SK-N-SH (cell line): ENCODE results near the gene KIF18B. TPM values are rescaled to one million over a fixed set of nuclear protein-coding genes. Genes with fewer than 3 reads are reported as not detected.

Experiments
- CTCF ChIA-PET: fragments of 300-600, 350-600 bp; formaldehyde crosslinking; extraction: SDS; loops from one replicate; lab custom pipeline; 2021; lab: Yijun Ruan, JAX
- POLR2A ChIA-PET: fragments of 350-600 bp; sonication (Branson Sonifier 250); formaldehyde crosslinking; extraction: SDS; loops from one replicate; lab custom pipeline; 2020; ENCODE audit warnings: antibody characterized with exemption, inconsistent platforms; lab: Yijun Ruan, JAX
- DNase-seq: peaks from one replicate; pipeline ENCODE4 v3.0.0; 2012
- H2AFZ ChIP-seq: fragments of 200-600 bp; sonication (generic); 2 replicates; pipeline ENCODE4 v1.8.1; 2016; ENCODE audit warnings: antibody characterized with exemption, mild to moderate bottlenecking, low read depth
- H3F3A ChIP-seq: fragments of 200-600 bp; sonication (generic); replicated peaks from 2 replicates; pipeline ENCODE3; 2016; ENCODE audit warnings: antibody characterized with exemption, mild to moderate bottlenecking; ENCODE audit not compliant: insufficient read depth
- H3K27ac ChIP-seq, 2 experiments: fragments of 200-500 bp in 1 of 2; fragments of 200-600 bp in 1 of 2; sonication (Bioruptor generic) in 1 of 2; sonication (generic), shearing (Covaris generic) in 1 of 2; 2 replicates each; pipeline versions ENCODE4 v1.5.1 to v1.6.1; 2014 to 2016; ENCODE audit warnings: low read depth in 2 of 2, inconsistent platforms in 1 of 2, low read length in 1 of 2, mild to moderate bottlenecking in 1 of 2, mixed read lengths in 1 of 2
- H3K27me3 ChIP-seq: fragments of 200-600 bp; sonication (generic), shearing (Covaris generic); 2 replicates; pipeline ENCODE4 v1.6.1; 2016; ENCODE audit warnings: mixed run types; ENCODE audit not compliant: insufficient read depth
- H3K36me3 ChIP-seq, 2 experiments: fragments of 200-500 bp in 1 of 2; fragments of 200-600 bp in 1 of 2; sonication (Bioruptor generic) in 1 of 2; sonication (generic) in 1 of 2; replicated peaks in 1 of 2; 2 replicates each; pipeline versions ENCODE3 to v1.5.1; 2014 to 2016; ENCODE audit warnings: low read length in 1 of 2, mild to moderate bottlenecking in 1 of 2; ENCODE audit not compliant: insufficient read depth in 2 of 2, control insufficient read depth in 1 of 2
- H3K4me1 ChIP-seq, 2 experiments: fragments of 200-500 bp in 1 of 2; fragments of 200-600 bp in 1 of 2; sonication (Bioruptor generic) in 1 of 2; sonication (generic), shearing (Covaris generic) in 1 of 2; 2 replicates each; pipeline versions ENCODE4 v1.5.1 to v1.6.1; 2014 to 2016; ENCODE audit warnings: low read depth in 1 of 2, low read length in 1 of 2, mixed run types in 1 of 2; ENCODE audit not compliant: insufficient read depth in 2 of 2, control insufficient read depth in 1 of 2
- H3K4me2 ChIP-seq: fragments of 200-600 bp; sonication (generic), shearing (Covaris generic); 2 replicates; pipeline ENCODE4 v1.6.1; 2017; ENCODE audit warnings: mixed run types
- H3K4me3 ChIP-seq, 2 experiments: fragments of 200-500 bp in 1 of 2; fragments of 200-600 bp in 1 of 2; sonication (Bioruptor generic) in 1 of 2; sonication (generic), shearing (Covaris generic) in 1 of 2; 2 replicates each; pipeline versions ENCODE4 v1.5.1 to v1.8.1; 2014 to 2016; ENCODE audit warnings: low read depth in 2 of 2, inconsistent platforms in 1 of 2, low read length in 1 of 2, mild to moderate bottlenecking in 1 of 2, mixed read lengths in 1 of 2, moderate library complexity in 1 of 2
- H3K79me2 ChIP-seq: fragments of 200-600 bp; sonication (generic); 2 replicates; pipeline ENCODE4 v1.8.1; 2017; ENCODE audit warnings: mild to moderate bottlenecking; ENCODE audit not compliant: insufficient read depth
- H3K9ac ChIP-seq: fragments of 200-600 bp; sonication (generic); 2 replicates; pipeline ENCODE4 v1.6.1; 2017; ENCODE audit warnings: mixed run types
- H3K9me2 ChIP-seq: fragments of 200-600 bp; sonication (generic); 2 replicates; pipeline ENCODE4 v1.6.1; 2017; ENCODE audit warnings: mixed run types
- H3K9me3 ChIP-seq: fragments of 200-600 bp; sonication (generic); 2 replicates; pipeline ENCODE4 v1.6.1; 2017; ENCODE audit warnings: mixed run types, mild to moderate bottlenecking, moderate library complexity
- H4K20me1 ChIP-seq: fragments of 200-600 bp; sonication (generic); 2 replicates; pipeline ENCODE4 v1.6.1; 2017; ENCODE audit warnings: mild to moderate bottlenecking, mixed run types; ENCODE audit not compliant: insufficient read depth
- EP300 ChIP-seq, 2 experiments: IDR thresholded peaks; 2 replicates each; pipeline versions ENCODE4 v1.4.0 to v1.6.1; 2012; ENCODE audit warnings: borderline replicate concordance in 1 of 2, low read depth in 1 of 2, low read length in 1 of 2
- RCOR1 ChIP-seq: fragments of 150-350 bp; IDR thresholded peaks from 2 replicates; pipeline ENCODE4 v1.6.1; 2017; ENCODE audit warnings: antibody characterized with exemption, low read length
- REST ChIP-seq: IDR thresholded peaks from 2 replicates; pipeline ENCODE4 v1.6.1; 2012; ENCODE audit warnings: mild to moderate bottlenecking, low read depth, low read length, moderate library complexity
- RXRA ChIP-seq: IDR thresholded peaks from 2 replicates; pipeline ENCODE4 v1.4.0; 2012; ENCODE audit warnings: low read depth, mild to moderate bottlenecking, borderline replicate concordance
- TCF12 ChIP-seq: IDR thresholded peaks from 2 replicates; pipeline ENCODE4 v1.4.0; 2012
- WGBS: methylation state at CpG from one replicate; pipeline ENCODE4 v1.1.6; 2017; ENCODE audit warnings: low lambda C conversion rate; 5-methylcytosine and 5-hydroxymethylcytosine counted together
- polyA plus RNA-seq, 3 experiments: library from polyadenylated mRNA; depleted of rRNA; stranded (reverse); fragments of >200 nt; gene quantifications; 2 replicates each; pipeline ENCODE4 v1.2.3, GENCODE V29; 2012

Gene KIF18B
- polyA plus RNA-seq, 1 of the 3 experiments (the other 2 are of a cell fraction): 14.7 TPM

DNA sequence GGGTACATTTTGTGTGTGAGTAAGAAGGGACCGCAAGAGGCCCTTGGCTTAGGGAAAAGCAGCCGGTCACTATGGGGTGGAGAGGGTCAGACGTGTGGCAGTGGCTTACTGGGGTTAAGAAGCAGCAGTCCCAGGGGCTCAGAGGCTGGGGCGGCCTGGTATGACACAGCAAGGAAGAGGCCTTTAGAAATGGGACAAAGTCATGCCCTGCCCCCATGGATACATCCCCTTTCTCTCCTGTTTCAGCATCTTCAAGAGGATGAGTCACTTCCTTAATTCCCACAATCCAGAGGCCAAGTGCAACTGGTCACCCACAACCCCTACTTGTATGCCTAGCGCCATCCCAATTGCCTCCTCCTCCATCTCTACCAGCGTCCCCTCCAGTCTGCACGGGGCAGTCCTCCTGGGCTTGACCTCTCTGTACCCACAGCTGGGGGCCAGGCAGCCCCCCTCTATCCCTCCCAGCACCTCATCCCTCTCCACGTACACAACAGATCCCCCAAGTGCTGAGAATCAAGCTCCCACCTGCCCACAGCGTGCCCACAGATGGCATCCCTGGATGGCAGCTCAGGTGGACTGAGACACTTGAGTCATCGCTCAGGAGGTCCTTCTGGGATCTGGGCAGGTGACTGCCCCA is 41.4 kb downstream of the KIF18B start (continued):
- TF ChIP-seq REST (no peak), EP300 (IDR thresholded peaks at IDR 0.05; ENCODE audit: borderline replicate concordance in 1 of 2, low read depth in 1 of 2, low read length in 1 of 2) (peak in 1 of 2 experiments; percentile 66; a peak in 1 of 4 replicates), RCOR1 (no peak)

DNA sequence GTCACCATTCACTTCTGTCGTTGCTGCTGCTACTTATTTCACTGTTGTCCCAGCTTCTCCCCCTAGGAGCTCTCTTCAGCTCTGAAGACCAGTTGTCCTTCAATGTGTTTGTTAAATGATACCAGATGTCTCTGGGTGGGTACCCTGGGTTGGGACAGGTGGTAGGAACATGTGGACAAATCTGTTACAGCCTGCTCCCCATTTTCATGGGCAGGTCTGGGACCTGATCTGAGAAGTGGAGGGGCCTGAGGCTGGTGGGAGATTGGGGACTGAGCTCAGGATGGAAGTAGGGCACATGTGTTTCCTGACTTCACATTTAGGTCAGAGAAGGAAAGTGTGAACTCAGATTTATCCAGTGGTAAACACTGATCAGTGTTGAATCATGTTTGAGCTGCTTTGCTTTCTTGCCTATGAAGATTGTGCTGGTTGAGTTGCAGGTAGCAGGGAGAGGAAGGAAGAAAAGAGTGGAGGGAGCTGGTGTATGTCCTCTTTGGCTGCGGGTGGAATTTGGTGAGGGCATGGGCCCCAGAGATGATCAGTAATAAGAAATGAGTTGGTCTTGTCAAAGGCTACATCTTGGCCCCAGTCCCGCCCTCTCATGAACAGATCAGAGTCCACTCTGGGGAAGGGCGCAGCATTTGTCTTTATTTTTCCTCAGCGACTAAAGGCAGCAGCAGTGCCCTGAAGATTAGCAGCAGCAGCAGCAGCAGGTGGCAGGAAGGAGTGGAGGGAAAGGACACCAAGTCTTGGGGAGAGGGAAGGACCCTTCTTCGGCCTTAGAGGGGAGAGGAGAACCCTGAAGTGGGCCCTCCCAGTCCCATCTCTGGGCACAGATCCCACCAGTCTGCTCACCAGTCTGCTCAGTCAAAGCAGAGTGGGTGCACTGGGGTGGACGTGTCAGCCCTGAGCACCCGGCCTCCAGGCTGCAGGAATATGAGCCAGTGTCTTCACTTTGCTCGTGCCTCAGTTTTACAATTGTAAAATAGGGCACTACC is 42.3 kb downstream of the KIF18B start:
- TF ChIP-seq TCF12 (peak; percentile 55), RXRA (no peak)
- TF ChIP-seq, all 33 proteins: peak for 1
- H3K4me3 ChIP-seq: no peak overlapping the region
- H3K4me1 ChIP-seq: peaks cover 7 to 49% of the 10 kb centered on the region in 2 experiments; a peak in 3 of 4 replicates
- ChIA-PET POLR2A (no interaction called here), CTCF (interaction anchor here (1.0 to 3.0 kb wide), 5 partner anchors 12 to 126 kb away, joined by 3 to 10 read pairs (median 8); no protein-coding TSS in a partner anchor)
- H3K36me3 ChIP-seq: no peaks in the 10 kb centered on the region
- H3K9me3 ChIP-seq: no peaks in the 10 kb centered on the region
- H4K20me1 ChIP-seq: no peaks in the 10 kb centered on the region
- no peak overlapping the region for H2AFZ ChIP-seq
- DNase-seq: peak; percentile 20
- peaks cover 44% of the 10 kb centered on the region for H3F3A ChIP-seq
- 87% methylated on average over 8 of the region's 9 CpGs for WGBS
- peak overlapping the region; percentile 51 to 98; a peak in 3 of 4 replicates for H3K27ac ChIP-seq
- H3K79me2 ChIP-seq: no peaks in the 10 kb centered on the region
- H3K4me2 ChIP-seq: peak overlapping the region; percentile 56
- no peaks in the 10 kb centered on the region for H3K27me3 ChIP-seq
- peak overlapping the region; percentile 73 for H3K9ac ChIP-seq
- no peaks in the 10 kb centered on the region for H3K9me2 ChIP-seq
